Smooth muscle cell (in vitro differentiated cells): ENCODE measurements around the gene OLFML3. TPM values are rescaled to one million over a fixed set of nuclear protein-coding genes. Genes with fewer than 3 reads are reported as not detected.
"Not testable (repeated sequence)": the region's sequence is repeated elsewhere in the genome, so short reads cannot be mapped to it uniquely, and the experiment has no call there.

Experiments
- DNase-seq: peaks from one replicate; lab custom pipeline; 2025; ENCODE audit not compliant: unreplicated experiment; lab: John Stamatoyannopoulos, UW
- H2AFZ ChIP-seq: fragments of 200-600 bp; sonication (generic); 2 replicates; pipeline ENCODE4 v1.6.0; 2016; ENCODE audit warnings: antibody characterized with exemption, low read depth, mild to moderate bottlenecking
- H3F3A ChIP-seq: fragments of 200-600 bp; sonication (generic); 2 replicates; pipeline ENCODE4 v1.6.0; 2017; ENCODE audit warnings: antibody characterized with exemption, low read depth
- H3K27ac ChIP-seq: fragments of 200-600 bp; sonication (generic); 2 replicates; pipeline ENCODE4 v1.5.1; 2016; ENCODE audit warnings: low read depth, mild to moderate bottlenecking
- H3K27me3 ChIP-seq: fragments of 200-600 bp; sonication (generic); 2 replicates; pipeline ENCODE4 v1.6.1; 2016; ENCODE audit warnings: low read depth, mild to moderate bottlenecking
- H3K36me3 ChIP-seq: fragments of 200-600 bp; sonication (generic); 2 replicates; pipeline ENCODE4 v1.5.1; 2016; ENCODE audit warnings: low read depth
- H3K4me1 ChIP-seq: fragments of 200-600 bp; sonication (generic); 2 replicates; pipeline ENCODE4 v1.5.1; 2016; ENCODE audit warnings: low read depth
- H3K4me2 ChIP-seq: fragments of 200-600 bp; sonication (generic); 2 replicates; pipeline ENCODE4 v1.6.0; 2016; ENCODE audit warnings: mild to moderate bottlenecking
- H3K4me3 ChIP-seq: fragments of 200-600 bp; sonication (generic); 2 replicates; pipeline ENCODE4 v1.5.1; 2016; ENCODE audit warnings: mild to moderate bottlenecking
- H3K79me2 ChIP-seq: fragments of 200-600 bp; sonication (generic); 2 replicates; pipeline ENCODE4 v1.6.0; 2016; ENCODE audit warnings: low read depth, mild to moderate bottlenecking
- H3K9ac ChIP-seq: fragments of 200-600 bp; sonication (generic); 2 replicates; pipeline ENCODE4 v1.6.0; 2016; ENCODE audit warnings: low read depth
- H3K9me3 ChIP-seq: fragments of 200-600 bp; sonication (generic); replicated peaks from 2 replicates; pipeline ENCODE4 v1.5.1; 2016; ENCODE audit warnings: low read depth
- H4K20me1 ChIP-seq: fragments of 200-600 bp; sonication (generic); 2 replicates; pipeline ENCODE4 v1.6.0; 2016; ENCODE audit warnings: low read depth
- WGBS: methylation state at CpG from one replicate; pipeline ENCODE4 v1.1.7; 2016; ENCODE audit warnings: low lambda C conversion rate; 5-methylcytosine and 5-hydroxymethylcytosine counted together
- polyA plus RNA-seq: library from polyadenylated mRNA; unstranded; fragments of >200 nt; fragmentation: Nextera tagmentation; extraction: Ambion mirVana; gene quantifications from 2 replicates; pipeline ENCODE4 v1.2.1, GENCODE V29; 2016
- total RNA-seq: library from RNA; depleted of rRNA; stranded (reverse); fragments of >200 nt; gene quantifications from 2 replicates; pipeline ENCODE4 v1.2.3, GENCODE V29; 2014
- TF ChIP-seq, protein P1 (sequence below): fragments of 200-600 bp; sonication (generic); IDR thresholded peaks from 2 replicates; pipeline ENCODE4 v1.5.1; 2017; ENCODE audit warnings: borderline replicate concordance, mild to moderate bottlenecking, antibody characterized with exemption; ENCODE audit not compliant: insufficient read depth, poor library complexity, severe bottlenecking

OLFML3 gene
- total and polyA plus RNA-seq, 2 experiments from 2014 or later = 220 to 308 TPM

DNA sequence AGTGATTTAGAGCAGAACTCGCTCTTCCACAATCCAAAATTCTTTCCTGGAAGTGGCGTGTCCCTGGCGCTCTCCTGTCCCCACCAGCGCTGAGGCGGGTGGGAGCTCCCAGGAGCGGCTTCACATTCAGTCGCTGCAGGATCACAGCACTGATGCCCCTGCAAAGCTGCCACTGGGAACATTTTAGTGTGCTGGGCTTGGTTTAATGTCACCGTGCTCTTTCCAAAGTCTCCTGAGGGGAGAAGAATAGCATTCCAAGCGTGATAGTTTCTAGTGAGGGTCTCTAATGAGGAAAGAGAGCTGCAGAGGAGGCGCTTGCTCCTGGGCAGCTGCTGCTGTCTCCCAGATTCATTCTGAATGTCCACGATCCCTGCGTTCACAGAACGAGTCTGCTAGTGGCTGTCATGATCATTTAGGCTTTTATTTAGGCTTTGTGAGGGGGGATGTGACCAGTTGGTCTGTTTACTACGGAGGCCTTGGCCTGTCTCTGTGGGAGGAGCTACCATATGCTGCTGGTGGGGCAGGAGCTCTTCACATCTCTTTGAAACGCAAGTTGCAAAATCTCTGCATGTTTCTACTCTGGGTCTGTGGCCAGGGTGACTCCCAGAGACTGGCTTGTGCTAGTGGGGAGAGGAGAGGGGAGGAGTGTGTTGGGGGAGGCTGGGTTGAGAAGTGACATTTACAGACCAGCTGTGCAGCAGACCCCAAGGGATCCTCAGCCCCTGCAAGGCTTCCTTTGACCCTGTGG lies 23.4 kb downstream of the OLFML3 start:
- no peak for DNase-seq
- no peak overlapping the region for H3K4me3 ChIP-seq
- no peaks in the 10 kb centered on the region for H3K36me3 ChIP-seq
- H4K20me1 ChIP-seq = no peaks in the 10 kb centered on the region
- no peaks in the 10 kb centered on the region for H3K9me3 ChIP-seq
- H2AFZ ChIP-seq = peak overlapping the region; percentile 45
- 53% methylated on average over 15 of the region's 15 CpGs for WGBS
- peak overlapping the region; percentile 49 for H3K4me2 ChIP-seq
- no peaks in the 10 kb centered on the region for H3K27me3 ChIP-seq
- H3K9ac ChIP-seq = no peak overlapping the region
- TF ChIP-seq, protein P1, sequence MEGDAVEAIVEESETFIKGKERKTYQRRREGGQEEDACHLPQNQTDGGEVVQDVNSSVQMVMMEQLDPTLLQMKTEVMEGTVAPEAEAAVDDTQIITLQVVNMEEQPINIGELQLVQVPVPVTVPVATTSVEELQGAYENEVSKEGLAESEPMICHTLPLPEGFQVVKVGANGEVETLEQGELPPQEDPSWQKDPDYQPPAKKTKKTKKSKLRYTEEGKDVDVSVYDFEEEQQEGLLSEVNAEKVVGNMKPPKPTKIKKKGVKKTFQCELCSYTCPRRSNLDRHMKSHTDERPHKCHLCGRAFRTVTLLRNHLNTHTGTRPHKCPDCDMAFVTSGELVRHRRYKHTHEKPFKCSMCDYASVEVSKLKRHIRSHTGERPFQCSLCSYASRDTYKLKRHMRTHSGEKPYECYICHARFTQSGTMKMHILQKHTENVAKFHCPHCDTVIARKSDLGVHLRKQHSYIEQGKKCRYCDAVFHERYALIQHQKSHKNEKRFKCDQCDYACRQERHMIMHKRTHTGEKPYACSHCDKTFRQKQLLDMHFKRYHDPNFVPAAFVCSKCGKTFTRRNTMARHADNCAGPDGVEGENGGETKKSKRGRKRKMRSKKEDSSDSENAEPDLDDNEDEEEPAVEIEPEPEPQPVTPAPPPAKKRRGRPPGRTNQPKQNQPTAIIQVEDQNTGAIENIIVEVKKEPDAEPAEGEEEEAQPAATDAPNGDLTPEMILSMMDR = no peak
- H3K27ac ChIP-seq = no peak overlapping the region
- peaks cover 14% of the 10 kb centered on the region for H3K4me1 ChIP-seq
- H3F3A ChIP-seq = peaks cover 5% of the 10 kb centered on the region
- H3K79me2 ChIP-seq = no peaks in the 10 kb centered on the region

DNA sequence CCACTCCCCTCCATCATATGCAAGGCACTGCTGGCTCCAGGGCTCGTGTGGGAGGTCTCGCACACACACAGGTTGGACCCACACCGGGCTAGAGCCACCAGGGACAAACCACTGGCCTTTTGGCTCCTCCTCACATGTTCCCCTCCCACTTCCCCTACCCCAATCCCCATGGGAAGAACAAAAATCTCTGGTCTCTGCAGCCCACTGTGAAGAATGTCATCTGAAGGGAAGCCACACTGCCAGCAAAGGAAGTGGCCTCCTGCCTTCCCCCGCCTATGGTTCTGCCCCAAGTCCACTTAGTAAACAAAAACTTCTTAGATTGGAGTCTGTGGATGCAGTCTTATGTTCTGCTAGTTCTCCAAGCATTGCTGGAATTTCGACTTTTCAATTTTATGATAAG lies 24.2 kb downstream of the OLFML3 start:
- DNase-seq = no peak
- Histone ChIP-seq H3K79me2 (no peaks in the 10 kb centered on the region), H3K27ac (no peak overlapping the region), H3K36me3 (no peaks in the 10 kb centered on the region), H3F3A (no peaks in the 10 kb centered on the region), H2AFZ (peak overlapping the region; percentile 33), H3K4me1 (peaks cover 14% of the 10 kb centered on the region), H3K9ac (no peak overlapping the region), H3K27me3 (no peaks in the 10 kb centered on the region), H3K4me2 (peak overlapping the region; percentile 44), H3K9me3 (no peaks in the 10 kb centered on the region), H4K20me1 (no peaks in the 10 kb centered on the region), H3K4me3 (no peak overlapping the region)
- WGBS = 52% methylated on average over 5 of the region's 5 CpGs
- TF ChIP-seq, protein P1 = no peak

DNA sequence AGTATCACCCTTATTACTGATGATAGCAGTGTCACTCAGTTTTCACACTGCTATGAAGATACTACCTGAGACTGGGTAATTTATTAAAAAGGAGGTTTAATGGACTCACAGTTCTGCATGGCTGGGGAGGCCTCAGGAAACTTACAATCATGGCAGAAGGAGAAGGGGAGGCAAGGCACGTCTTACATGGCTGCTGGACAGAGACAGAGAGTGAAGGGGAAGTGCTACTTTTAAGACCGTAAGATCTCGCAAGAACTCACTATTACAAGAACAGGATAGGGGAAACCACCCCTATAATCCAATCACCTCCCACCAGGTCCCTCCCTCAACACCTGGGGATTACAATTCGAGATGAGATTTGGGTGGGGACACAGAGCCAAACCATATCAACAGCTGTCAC lies 27.6 kb downstream of the OLFML3 start:
- not testable (repeated sequence) for H3K9me3 ChIP-seq, H3K27ac ChIP-seq, H3F3A ChIP-seq, H3K9ac ChIP-seq, H3K4me3 ChIP-seq, H3K4me1 ChIP-seq, H4K20me1 ChIP-seq, H3K27me3 ChIP-seq, DNase-seq, H2AFZ ChIP-seq, H3K79me2 ChIP-seq, H3K36me3 ChIP-seq, H3K4me2 ChIP-seq
- WGBS = 91% methylated on average over 4 of the region's 4 CpGs

DNA sequence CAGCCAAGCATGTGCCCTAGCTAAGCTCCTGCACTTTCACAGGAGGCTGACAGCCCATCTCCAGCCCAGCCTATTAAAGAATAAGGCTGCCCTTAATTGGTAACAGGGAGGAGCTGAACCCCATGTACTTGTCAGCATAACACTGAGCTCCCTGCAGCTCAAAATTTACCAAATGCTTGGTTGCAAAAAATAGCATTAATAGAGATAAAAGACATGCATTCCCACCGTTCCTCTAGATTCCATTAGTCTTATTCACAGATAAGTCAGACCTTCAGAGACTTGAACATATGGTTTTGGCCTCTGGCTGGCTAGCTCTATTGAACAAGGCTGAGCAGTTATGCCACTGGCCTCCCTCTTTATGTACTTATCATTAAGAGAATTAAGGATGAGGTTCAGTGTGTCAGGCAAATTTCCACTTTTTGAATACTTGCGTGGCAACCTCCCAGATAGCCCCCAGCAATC lies 29.2 kb downstream of the OLFML3 start:
- Histone ChIP-seq H3K9me3 (no peaks in the 10 kb centered on the region), H3K79me2 (no peaks in the 10 kb centered on the region), H3K4me2 (peak overlapping the region; percentile 39), H3F3A (no peaks in the 10 kb centered on the region), H3K27ac (peak overlapping the region; percentile 49), H4K20me1 (no peaks in the 10 kb centered on the region), H3K4me1 (peaks cover 6% of the 10 kb centered on the region), H3K4me3 (no peak overlapping the region), H3K9ac (no peak overlapping the region), H3K27me3 (no peaks in the 10 kb centered on the region), H2AFZ (no peak overlapping the region), H3K36me3 (no peaks in the 10 kb centered on the region)
- TF ChIP-seq, protein P1 = no peak
- no peak for DNase-seq
- WGBS = 36% methylated on average over 2 of the region's 2 CpGs
